Endothelial cell of umbilical vein (primary cell): ENCODE measurements around the gene RPS6KL1. TPM values are rescaled to one million over a fixed set of nuclear protein-coding genes. Genes with fewer than 3 reads are reported as not detected.

Experiments
- BruUV-seq: library from RNA; stranded (reverse); fragments of 400-500 nt; replicated peaks from 2 replicates; lab custom pipeline; 2021; lab: Mats Ljungman, UMichigan
- CTCF ChIA-PET: fragments of 300-600, 350-600 bp; sonication (Branson Sonifier 250); formaldehyde crosslinking; loops from one replicate; lab custom pipeline; 2021; ENCODE audit warnings: antibody characterized with exemption, inconsistent platforms; lab: Charles Lee
- POLR2A ChIA-PET: fragments of 300-600, 350-600 bp; sonication (Branson Sonifier 250); formaldehyde crosslinking; loops from one replicate; lab custom pipeline; 2021; ENCODE audit warnings: antibody characterized with exemption, inconsistent platforms; lab: Charles Lee
- DNase-seq: peaks from one replicate; pipeline ENCODE4 v3.0.0-alpha.2; 2011; ENCODE audit warnings: low read depth, low spot score
- FAIRE-seq: peaks from 2 replicates; lab custom pipeline; 2011; peaks lifted over from hg19 to GRCh38; lab: Jason Lieb, UNC
- H2AFZ ChIP-seq: 2 replicates; pipeline ENCODE4 v1.6.0; 2012; ENCODE audit warnings: low read depth, low read length, control low read depth, inconsistent platforms
- H3K27ac ChIP-seq: 2 replicates; pipeline ENCODE4 v1.5.1; 2011; ENCODE audit warnings: low read depth, mild to moderate bottlenecking, control low read depth, low read length, moderate library complexity; ENCODE audit not compliant: insufficient read depth
- H3K27me3 ChIP-seq, 2 experiments: 2 replicates each; pipeline versions ENCODE4 v1.6.0 to v1.6.1; 2011; ENCODE audit warnings: low read length in 2 of 2, mixed read lengths in 1 of 2; ENCODE audit not compliant: control insufficient read depth in 2 of 2, insufficient read depth in 2 of 2
- H3K36me3 ChIP-seq, 2 experiments: 2 replicates in 1 of 2; 3 replicates in 1 of 2; pipeline ENCODE4 v1.5.1; 2011; ENCODE audit warnings: low read length in 2 of 2, mild to moderate bottlenecking in 1 of 2, moderate library complexity in 1 of 2; ENCODE audit not compliant: control insufficient read depth in 2 of 2, insufficient read depth in 2 of 2; ENCODE audit errors: extremely low read depth in 1 of 2
- H3K4me1 ChIP-seq: 3 replicates; pipeline ENCODE4 v1.5.1; 2011; ENCODE audit warnings: mild to moderate bottlenecking, low read length; ENCODE audit not compliant: control insufficient read depth, insufficient read depth; ENCODE audit errors: extremely low read depth
- H3K4me2 ChIP-seq: 2 replicates; pipeline ENCODE4 v1.6.1; 2011; ENCODE audit warnings: low read length, control low read depth, mixed read lengths; ENCODE audit not compliant: insufficient read depth
- H3K4me3 ChIP-seq, 3 experiments: fragments of 200-600 bp in 1 of 3; sonication (generic), shearing (Covaris generic) in 1 of 3; replicated peaks in 1 of 3; 2 replicates each; pipeline ENCODE4 v1.5.1; 2011 to 2016; ENCODE audit warnings: control low read depth in 3 of 3, low read length in 3 of 3, mild to moderate bottlenecking in 2 of 3, inconsistent platforms in 1 of 3, low read depth in 1 of 3, moderate library complexity in 1 of 3; ENCODE audit not compliant: insufficient read depth in 1 of 3
- H3K79me2 ChIP-seq: 2 replicates; pipeline ENCODE4 v1.6.0; 2012; ENCODE audit warnings: low read length, inconsistent platforms; ENCODE audit not compliant: control insufficient read depth, insufficient read depth
- H3K9ac ChIP-seq: replicated peaks from 2 replicates; pipeline ENCODE3; 2011; ENCODE audit warnings: low read length, control low read depth; ENCODE audit not compliant: insufficient read depth; ENCODE audit errors: extremely low read depth
- H3K9me1 ChIP-seq: replicated peaks from 3 replicates; pipeline ENCODE4 v1.6.0; 2011; ENCODE audit warnings: mild to moderate bottlenecking, low read length; ENCODE audit not compliant: control insufficient read depth, insufficient read depth; ENCODE audit errors: extremely low read depth
- H3K9me3 ChIP-seq: replicated peaks from 2 replicates; pipeline ENCODE4 v1.5.1; 2012; ENCODE audit warnings: low read length, inconsistent platforms; ENCODE audit not compliant: control insufficient read depth, insufficient read depth
- H4K20me1 ChIP-seq: replicated peaks from 2 replicates; pipeline ENCODE3; 2011; ENCODE audit warnings: mild to moderate bottlenecking, low read length; ENCODE audit not compliant: control insufficient read depth, insufficient read depth; ENCODE audit errors: extremely low read depth
- CTCF ChIP-seq, 2 donors: IDR thresholded peaks; 1 replicate in 1 of 2; 2 replicates in 1 of 2; pipeline ENCODE4 v1.5.1; 2011; ENCODE audit warnings: low read length in 2 of 2, mild to moderate bottlenecking in 2 of 2, moderate library complexity in 2 of 2, control low read depth in 1 of 2, inconsistent platforms in 1 of 2, low read depth in 1 of 2; ENCODE audit not compliant: insufficient read depth in 1 of 2; ENCODE audit errors: extremely low read depth in 1 of 2
- EZH2 ChIP-seq: IDR thresholded peaks from 2 replicates; pipeline ENCODE4 v1.6.1; 2012; ENCODE audit warnings: borderline replicate concordance, low read depth, mild to moderate bottlenecking, moderate library complexity, low read length, inconsistent platforms; ENCODE audit not compliant: severe bottlenecking
- FOS ChIP-seq: IDR thresholded peaks from 2 replicates; pipeline ENCODE4 v1.6.1; 2011; ENCODE audit warnings: mild to moderate bottlenecking, low read length, moderate library complexity, borderline replicate concordance; ENCODE audit not compliant: insufficient read depth
- GATA2 ChIP-seq: IDR thresholded peaks from 2 replicates; pipeline ENCODE4 v1.7.0; 2011; ENCODE audit warnings: low read depth, mild to moderate bottlenecking, moderate library complexity, mixed read lengths, low read length; ENCODE audit not compliant: insufficient read length, insufficient read depth
- JUN ChIP-seq: IDR thresholded peaks from 2 replicates; pipeline ENCODE4 v1.6.1; 2011; ENCODE audit warnings: borderline replicate concordance, low read depth; ENCODE audit not compliant: insufficient read length, insufficient read depth
- MYC ChIP-seq: IDR thresholded peaks from one replicate; pipeline ENCODE4 v1.6.1; 2011; ENCODE audit warnings: mild to moderate bottlenecking, low read depth, low read length
- POLR2A ChIP-seq: IDR thresholded peaks from 2 replicates; pipeline ENCODE4 v1.6.1; 2012; ENCODE audit warnings: low read depth, mild to moderate bottlenecking, control low read depth, low read length
- POLR2AphosphoS5 ChIP-seq: IDR thresholded peaks from 2 replicates; pipeline ENCODE4 v1.6.1; 2012; ENCODE audit warnings: low read depth, mild to moderate bottlenecking, control low read depth, low read length, moderate library complexity; ENCODE audit not compliant: insufficient read depth
- dilution Hi-C: fragments of 300-500 bp; cut with MboI; formaldehyde crosslinking; loops from one replicate; pipeline ENCODE4 v1.15.0; 2019; ENCODE audit warnings: low sequenced_read_pairs; ENCODE audit not compliant: extremely low pct_ligation_motif_present
- intact Hi-C: fragments of 100-400 bp; cut with micrococcal nuclease; formaldehyde crosslinking; loops from one replicate; pipeline ENCODE4 v1.10.0; 2022
- polyA plus RNA-seq, 4 experiments: library from polyadenylated mRNA; depleted of rRNA in 3 of 4; stranded (reverse) in 3 of 4; unstranded in 1 of 4; fragments of >200 nt; gene quantifications; 2 replicates each; pipeline versions ENCODE4 v1.2.1 to v1.2.3, GENCODE V29; 2011 to 2012; ENCODE audit warnings: missing spikeins in 1 of 4
- total RNA-seq: library from RNA; stranded (reverse); gene quantifications from 2 replicates; pipeline ENCODE4 v1.2.3, GENCODE V29; 2021
- TF ChIP-seq, protein P1 (sequence below): IDR thresholded peaks from 2 replicates; pipeline ENCODE4 v1.6.1; 2011; ENCODE audit not compliant: insufficient read depth, insufficient read length

The RPS6KL1 gene
- total and polyA plus RNA-seq, 2 donors (not counting 3 experiments of a cell fraction or from before 2014, with no cell fraction given): 10.2 to 23.8 TPM

GRCh38 chr14:74921053-74921620, 1.9 kb downstream of the RPS6KL1 start:
- Histone ChIP-seq H3K27me3 (no peaks in the 10 kb centered on the region), H3K9me3 (no peaks in the 10 kb centered on the region), H3K9ac (no peak overlapping the region), H3K4me1 (peaks cover 5% of the 10 kb centered on the region), H4K20me1 (no peaks in the 10 kb centered on the region), H3K4me3 (no peak overlapping the region), H3K4me2 (no peak overlapping the region), H3K79me2 (no peaks in the 10 kb centered on the region), H3K27ac (no peak overlapping the region), H3K36me3 (no peaks in the 10 kb centered on the region), H3K9me1 (no peaks in the 10 kb centered on the region), H2AFZ (no peak overlapping the region)
- no TSS peak for BruUV-seq
- TF ChIP-seq GATA2 (no peak), POLR2A (no peak), MYC (no peak), EZH2 (no peak), FOS (no peak), CTCF (IDR thresholded peaks at IDR 0.05; ENCODE audit: extremely low read depth in 1 of 2, insufficient read depth in 1 of 2, low read depth in 1 of 2, low read length in 2 of 2) (no peak), POLR2AphosphoS5 (no peak), JUN (no peak)
- TF ChIP-seq, protein P1, sequence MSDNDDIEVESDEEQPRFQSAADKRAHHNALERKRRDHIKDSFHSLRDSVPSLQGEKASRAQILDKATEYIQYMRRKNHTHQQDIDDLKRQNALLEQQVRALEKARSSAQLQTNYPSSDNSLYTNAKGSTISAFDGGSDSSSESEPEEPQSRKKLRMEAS: no peak
- dilution Hi-C loops: no loop called here
- ChIA-PET CTCF (interaction anchor here (0.8 to 4.5 kb wide), 4 partner anchors 19 to 168 kb away, joined by 3 to 38 read pairs (median 14); no protein-coding TSS in a partner anchor), POLR2A (no interaction called here)
- no peak for DNase-seq
- no peak for FAIRE-seq
- intact Hi-C loops: no loop called here
